ENCODE measurements around the gene HDAC4. TPM values are rescaled to one million over a fixed set of nuclear protein-coding genes. Genes with fewer than 3 reads are reported as not detected.

HDAC4 gene
- total RNA-seq, 6 donors from 2014 or later, result 16.1 to 108 (median 45.0) TPM

- ATAC-seq (ENCODE audit: low FRiP score in 2 of 2), result no peak
- Histone ChIP-seq H3K4me1 (peaks cover 0 to 17% (median 8%) of the 10 kb centered on the region in 4 donors), H3K4me3 (no peak overlapping the region), H3K36me3 (no peaks in the 10 kb centered on the region), H3K9me3 (no peaks in the 10 kb centered on the region), H3K27ac (no peak overlapping the region), H3K27me3 (no peaks in the 10 kb centered on the region)
- DNase-seq, result no peak
- TF ChIP-seq POLR2AphosphoS5 (IDR thresholded peaks at IDR 0.05) (no peak), POLR2A (IDR thresholded peaks at IDR 0.05) (no peak), CTCF (IDR thresholded peaks at IDR 0.05) (no peak), EP300 (IDR thresholded peaks at IDR 0.05) (no peak)
- 87 to 92% methylated on average over 14 of the region's 14 CpGs for WGBS, 2 donors
Measured at GRCh38 chr2:239203443-239204135, 197.2 kb downstream of the HDAC4 start.

- H3K4me1 ChIP-seq, result peaks cover 0 to 17% (median 8%) of the 10 kb centered on the region in 4 donors
- DNase-seq (peak in 1 of 2 donors; percentile 52), ATAC-seq (ENCODE audit: low FRiP score in 2 of 2) (no peak)
- H3K27me3 ChIP-seq, result no peaks in the 10 kb centered on the region
- TF ChIP-seq POLR2AphosphoS5 (IDR thresholded peaks at IDR 0.05) (no peak), EP300 (IDR thresholded peaks at IDR 0.05) (no peak), CTCF (IDR thresholded peaks at IDR 0.05) (no peak), POLR2A (IDR thresholded peaks at IDR 0.05) (no peak)
- H3K36me3 ChIP-seq, result peaks cover 0 to 5% (median 2%) of the 10 kb centered on the region in 4 donors
- no peak overlapping the region for H3K4me3 ChIP-seq
- H3K9me3 ChIP-seq, result no peaks in the 10 kb centered on the region
- H3K27ac ChIP-seq, result no peak overlapping the region
- 97 to 100% methylated on average over 1 to 10 of the region's 10 CpGs for WGBS, 2 donors
Measured at GRCh38 chr2:239202836-239203235, 198.0 kb downstream of the HDAC4 start.

DNA sequence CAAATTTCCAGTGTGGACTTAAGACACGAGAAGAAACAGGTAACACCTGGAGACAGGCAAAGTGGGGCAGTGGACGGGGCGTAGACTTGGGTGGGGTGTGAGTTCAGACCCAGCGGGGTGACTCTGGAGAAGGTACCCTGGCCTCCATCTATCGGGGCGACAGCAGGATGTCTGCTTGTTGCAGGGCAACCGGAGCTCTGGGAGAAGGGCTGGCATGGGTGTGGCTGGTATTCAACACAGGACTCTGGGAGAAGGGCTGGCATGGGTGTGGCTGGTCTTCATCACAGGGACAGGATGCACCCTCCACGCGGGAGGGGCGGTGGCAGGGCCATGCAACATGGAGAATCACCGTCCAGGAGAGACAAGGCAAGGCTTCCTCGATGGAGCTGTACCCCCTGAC, 198.5 kb downstream of the HDAC4 start:
- peak in 1 of 2 donors; percentile 57 for DNase-seq
- ATAC-seq (ENCODE audit: low FRiP score in 2 of 2), result no peak
- Histone ChIP-seq H3K9me3 (no peaks in the 10 kb centered on the region), H3K4me3 (no peak overlapping the region), H3K27me3 (no peaks in the 10 kb centered on the region), H3K36me3 (peaks cover 0 to 5% (median 2%) of the 10 kb centered on the region in 4 donors), H3K4me1 (peaks cover 0 to 17% (median 8%) of the 10 kb centered on the region in 4 donors), H3K27ac (no peak overlapping the region)
- TF ChIP-seq POLR2AphosphoS5 (IDR thresholded peaks at IDR 0.05) (no peak), POLR2A (IDR thresholded peaks at IDR 0.05) (no peak), CTCF (IDR thresholded peaks at IDR 0.05) (no peak), EP300 (IDR thresholded peaks at IDR 0.05) (no peak)
- WGBS, 2 donors, result 81 to 91% methylated on average over 4 to 12 of the region's 12 CpGs

- peaks cover 0 to 6% (median 3%) of the 10 kb centered on the region in 4 donors for H3K36me3 ChIP-seq
- 88 to 95% methylated on average over 7 of the region's 7 CpGs for WGBS, 2 donors
- ATAC-seq (ENCODE audit: low FRiP score in 2 of 2), result no peak
- H3K27me3 ChIP-seq, result no peaks in the 10 kb centered on the region
- H3K4me1 ChIP-seq, result peaks cover 0 to 17% (median 8%) of the 10 kb centered on the region in 4 donors
- TF ChIP-seq CTCF (IDR thresholded peaks at IDR 0.05) (no peak), EP300 (IDR thresholded peaks at IDR 0.05) (no peak), POLR2AphosphoS5 (IDR thresholded peaks at IDR 0.05) (no peak), POLR2A (IDR thresholded peaks at IDR 0.05) (no peak)
- no peak overlapping the region for H3K4me3 ChIP-seq
- H3K9me3 ChIP-seq, result no peaks in the 10 kb centered on the region
- no peak overlapping the region for H3K27ac ChIP-seq
- DNase-seq, result no peak
Measured at GRCh38 chr2:239201884-239202283, 198.9 kb downstream of the HDAC4 start.

DNA sequence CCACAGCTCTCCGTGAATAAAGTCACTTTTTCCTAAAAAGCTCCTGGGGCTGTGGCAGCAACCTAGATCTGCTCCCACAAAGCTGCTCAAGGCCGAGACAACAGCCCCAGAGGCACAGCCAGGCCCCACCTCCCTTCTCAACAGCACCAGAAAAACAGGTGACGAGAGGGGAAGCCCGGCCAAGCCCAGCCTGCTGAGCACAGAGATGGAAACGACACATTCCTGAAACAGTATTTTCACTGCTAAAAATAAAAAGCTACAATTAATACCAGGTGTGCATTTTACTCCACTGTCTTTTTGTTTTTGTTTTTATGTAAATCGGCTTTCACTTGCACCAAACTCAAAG, 199.3 kb downstream of the HDAC4 start:
- Histone ChIP-seq H3K9me3 (no peaks in the 10 kb centered on the region), H3K4me1 (peaks cover 0 to 17% (median 8%) of the 10 kb centered on the region in 4 donors), H3K27ac (no peak overlapping the region), H3K27me3 (no peaks in the 10 kb centered on the region), H3K4me3 (no peak overlapping the region), H3K36me3 (peaks cover 0 to 10% (median 7%) of the 10 kb centered on the region in 4 donors)
- DNase-seq, result no peak
- TF ChIP-seq POLR2AphosphoS5 (IDR thresholded peaks at IDR 0.05) (no peak), CTCF (IDR thresholded peaks at IDR 0.05) (no peak), POLR2A (IDR thresholded peaks at IDR 0.05) (no peak), EP300 (IDR thresholded peaks at IDR 0.05) (no peak)
- ATAC-seq (ENCODE audit: low FRiP score in 2 of 2), result no peak
- WGBS, 2 donors, result 83 to 86% methylated on average over 6 of the region's 6 CpGs
